Gastroesophageal sphincter (tissue), 3 donors: ENCODE data around the gene EME2.

ENCODE experiments used
- POLR2A ChIP-seq, 2 donors: fragments of 450-650 bp; IDR thresholded peaks; one replicate each; pipeline ENCODE4 v1.6.1; 2017; ENCODE audit warnings: antibody characterized with exemption in 2 of 2, mild to moderate bottlenecking in 2 of 2, moderate library complexity in 1 of 2
- TF ChIP-seq, protein P1 (sequence below), 4 experiments: fragments of 200-600 bp in 2 of 4; fragments of 450-650 bp in 2 of 4; sonication (generic) in 1 of 4; IDR thresholded peaks; one replicate each; pipeline ENCODE4 v1.5.1; 2017 to 2019; ENCODE audit warnings: antibody characterized with exemption in 4 of 4, mild to moderate bottlenecking in 2 of 4, moderate library complexity in 2 of 4

DNA sequence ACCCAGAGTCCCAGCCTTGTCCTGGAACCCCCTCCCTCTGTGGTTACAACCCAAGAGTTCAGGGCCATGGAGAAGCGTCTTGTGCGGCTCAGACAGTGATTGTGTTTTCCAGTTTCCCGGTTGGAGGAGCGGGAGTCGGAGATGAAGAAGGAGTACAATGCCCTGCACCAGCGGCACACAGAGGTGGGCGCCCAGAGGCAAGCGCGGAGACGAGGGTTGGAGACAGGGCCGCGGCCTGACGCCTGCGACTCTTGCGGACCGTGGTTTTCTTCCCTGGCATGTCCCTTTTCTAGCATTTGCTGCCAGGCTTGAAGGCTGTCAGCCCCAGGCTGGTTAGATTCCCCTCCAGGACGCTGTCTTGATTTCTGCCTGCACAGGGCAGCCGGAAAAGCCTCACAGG, 43.6 kb upstream of the EME2 start:
- TF ChIP-seq POLR2A (IDR thresholded peaks at IDR 0.05): no peak
- TF ChIP-seq, protein P1, sequence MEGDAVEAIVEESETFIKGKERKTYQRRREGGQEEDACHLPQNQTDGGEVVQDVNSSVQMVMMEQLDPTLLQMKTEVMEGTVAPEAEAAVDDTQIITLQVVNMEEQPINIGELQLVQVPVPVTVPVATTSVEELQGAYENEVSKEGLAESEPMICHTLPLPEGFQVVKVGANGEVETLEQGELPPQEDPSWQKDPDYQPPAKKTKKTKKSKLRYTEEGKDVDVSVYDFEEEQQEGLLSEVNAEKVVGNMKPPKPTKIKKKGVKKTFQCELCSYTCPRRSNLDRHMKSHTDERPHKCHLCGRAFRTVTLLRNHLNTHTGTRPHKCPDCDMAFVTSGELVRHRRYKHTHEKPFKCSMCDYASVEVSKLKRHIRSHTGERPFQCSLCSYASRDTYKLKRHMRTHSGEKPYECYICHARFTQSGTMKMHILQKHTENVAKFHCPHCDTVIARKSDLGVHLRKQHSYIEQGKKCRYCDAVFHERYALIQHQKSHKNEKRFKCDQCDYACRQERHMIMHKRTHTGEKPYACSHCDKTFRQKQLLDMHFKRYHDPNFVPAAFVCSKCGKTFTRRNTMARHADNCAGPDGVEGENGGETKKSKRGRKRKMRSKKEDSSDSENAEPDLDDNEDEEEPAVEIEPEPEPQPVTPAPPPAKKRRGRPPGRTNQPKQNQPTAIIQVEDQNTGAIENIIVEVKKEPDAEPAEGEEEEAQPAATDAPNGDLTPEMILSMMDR (IDR thresholded peaks at IDR 0.05): no peak
